ENCODE data around the gene NUP210.

Gene NUP210

DNA sequence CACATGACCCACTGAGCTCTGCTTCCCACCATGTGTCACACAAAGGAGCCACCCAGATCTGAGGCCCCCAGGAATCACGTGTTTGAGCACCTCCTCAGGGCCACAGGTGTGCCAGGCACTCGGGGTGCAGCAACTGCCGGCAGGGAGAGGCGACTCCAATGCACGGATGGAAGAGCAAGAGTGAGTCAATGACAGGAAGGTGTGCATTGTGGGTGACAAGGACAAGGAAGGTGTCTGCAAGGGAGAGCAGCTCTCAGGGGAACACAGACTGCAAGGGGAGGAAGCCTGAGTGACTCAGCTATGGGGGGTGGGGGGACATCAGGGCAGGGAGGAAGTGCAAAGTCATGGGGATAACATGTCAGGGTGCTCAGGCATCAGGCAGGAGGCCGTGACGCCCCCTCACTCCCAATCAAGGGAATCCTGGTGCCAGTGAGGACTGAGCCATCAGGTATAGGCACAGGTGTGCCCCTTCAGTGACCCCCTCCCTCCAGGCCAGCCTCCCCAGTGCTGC lies 67.4 kb downstream of the NUP210 start:
- no peak for DNase-seq (ENCODE audit: low read depth in 2 of 3, low spot score in 1 of 3)

DNA sequence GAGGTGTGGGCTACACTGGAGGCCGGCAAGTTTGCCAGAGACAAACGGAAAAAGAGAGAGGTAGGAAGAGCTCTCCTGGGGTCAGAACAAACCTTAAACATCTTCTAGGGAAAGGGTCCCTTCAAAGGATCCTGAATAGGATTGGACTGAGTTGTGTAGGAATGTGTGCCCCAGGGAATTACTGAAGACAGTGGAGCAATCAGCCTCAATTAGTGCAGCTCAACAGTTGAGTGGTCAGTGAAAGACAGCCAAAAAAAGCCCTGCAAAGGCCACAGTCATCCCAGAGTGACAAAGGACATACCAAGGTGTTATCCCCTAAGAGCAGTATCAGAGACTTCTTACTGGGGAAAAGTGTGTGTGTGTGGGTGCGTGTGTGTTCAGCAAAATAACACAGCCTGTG lies 70.3 kb downstream of the NUP210 start:
- no peak for DNase-seq (ENCODE audit: low read depth in 2 of 3, low spot score in 1 of 3)

DNA sequence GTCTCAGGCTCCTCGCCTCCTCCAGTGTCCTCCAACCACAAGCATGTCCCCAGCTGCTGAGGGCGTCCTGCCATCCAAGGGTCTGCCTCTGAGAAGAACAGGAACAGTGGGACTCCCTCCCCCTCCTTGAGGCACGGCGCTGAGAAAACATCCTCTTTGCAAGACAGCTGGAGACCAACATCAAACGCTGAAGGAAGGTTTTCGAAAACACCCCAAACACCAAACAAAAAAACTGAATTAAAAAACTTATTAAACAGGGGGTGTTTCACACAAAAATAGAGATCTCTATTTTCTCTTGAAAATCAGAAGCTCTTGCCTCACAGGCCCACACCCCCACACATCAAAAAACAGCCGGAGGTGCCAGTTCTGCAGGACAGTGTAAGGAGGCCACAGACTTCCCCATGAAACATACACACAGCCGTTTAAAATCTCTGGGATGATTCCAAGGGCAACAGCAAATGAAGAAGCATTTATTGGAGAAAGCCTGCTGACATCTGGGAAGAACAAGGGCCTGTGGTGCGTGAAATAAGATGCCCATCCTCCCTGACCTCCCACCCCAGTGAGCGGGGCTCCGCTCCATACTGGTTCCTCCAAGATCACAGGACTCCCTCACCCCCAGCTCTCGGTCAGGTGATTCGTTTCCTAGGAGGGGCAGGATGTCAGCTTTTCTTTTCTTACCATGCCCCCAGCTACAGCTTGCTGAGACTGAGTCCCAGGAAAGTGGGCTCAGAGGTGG lies 71.3 kb downstream of the NUP210 start:
- DNase-seq (ENCODE audit: low read depth in 2 of 3, low spot score in 1 of 3), result no peak

DNA sequence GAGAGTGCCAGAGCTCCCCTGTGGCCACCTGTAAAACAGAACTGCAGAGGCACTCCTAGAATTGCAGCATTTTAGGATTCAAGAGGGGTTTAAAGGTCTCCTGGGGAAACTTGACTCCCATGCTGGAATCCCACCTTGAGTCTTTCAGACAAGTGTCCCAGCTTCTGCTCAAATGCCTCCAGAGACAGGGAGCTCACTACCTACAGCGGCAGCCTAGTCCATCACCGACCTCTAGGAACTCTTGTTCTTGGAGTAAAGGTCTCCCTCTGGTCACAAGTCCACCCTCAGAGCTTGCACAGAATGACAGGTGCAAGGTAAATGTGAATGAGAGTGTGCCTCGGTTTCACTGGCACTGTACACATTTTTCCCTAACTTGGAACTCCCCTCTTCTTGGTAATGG lies 72.0 kb downstream of the NUP210 start:
- no peak for DNase-seq (ENCODE audit: low read depth in 2 of 3, low spot score in 1 of 3)

- DNase-seq (ENCODE audit: low read depth in 2 of 3, low spot score in 1 of 3), result no peak
These were observed 72.7 kb downstream of the NUP210 start for GRCh38 chr3:13347390-13347950.

- DNase-seq (ENCODE audit: low read depth in 2 of 3, low spot score in 1 of 3), result peak; percentile 52 to 69 (median 59)
These were observed 73.4 kb downstream of the NUP210 start for GRCh38 chr3:13346481-13347389.

DNA sequence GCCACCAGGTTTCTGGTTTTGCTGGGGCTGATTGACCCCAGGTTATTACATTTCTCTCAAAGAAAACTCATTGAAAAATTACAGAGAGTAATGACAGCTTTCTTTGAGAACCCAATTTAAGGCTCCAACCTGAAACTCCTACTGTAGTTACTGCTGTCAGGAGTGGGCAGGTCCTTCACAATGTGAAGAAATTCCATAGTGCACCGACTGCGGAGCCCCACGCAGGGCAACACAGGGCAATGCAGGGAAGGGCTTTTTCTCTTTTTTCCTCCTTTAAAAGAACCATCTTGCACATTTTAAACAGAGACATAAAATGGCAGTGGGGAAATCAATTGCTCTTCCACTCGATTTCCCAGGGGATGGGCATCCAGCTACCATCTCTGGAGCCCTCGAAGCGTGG lies 74.3 kb downstream of the NUP210 start:
- DNase-seq (ENCODE audit: low read depth in 2 of 3, low spot score in 1 of 3), result no peak

GRCh38 chr3:13345284-13345683 lies 74.8 kb downstream of the NUP210 start:
- no peak for DNase-seq (ENCODE audit: low read depth in 2 of 3, low spot score in 1 of 3)

DNA sequence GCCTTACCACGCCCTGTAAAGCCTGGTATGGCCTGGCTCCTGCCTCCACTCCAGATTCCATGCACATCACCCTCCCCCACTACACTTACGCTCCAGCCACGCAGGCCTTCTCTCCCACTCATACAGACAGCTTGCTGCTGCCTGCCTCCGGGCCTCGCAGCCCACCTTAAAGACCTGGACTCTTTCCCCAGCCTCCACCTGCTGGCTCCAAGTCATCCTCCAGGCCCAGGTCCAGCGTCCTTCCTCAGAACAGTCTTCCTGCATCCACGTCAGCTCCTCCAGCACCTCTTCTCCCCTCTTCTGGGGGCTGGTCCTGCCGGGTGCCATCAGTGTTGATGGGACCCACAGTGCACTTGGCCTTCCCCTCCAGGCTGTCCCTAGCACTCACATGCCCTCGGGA lies 75.5 kb downstream of the NUP210 start:
- DNase-seq (ENCODE audit: low read depth in 2 of 3, low spot score in 1 of 3), result no peak

DNA sequence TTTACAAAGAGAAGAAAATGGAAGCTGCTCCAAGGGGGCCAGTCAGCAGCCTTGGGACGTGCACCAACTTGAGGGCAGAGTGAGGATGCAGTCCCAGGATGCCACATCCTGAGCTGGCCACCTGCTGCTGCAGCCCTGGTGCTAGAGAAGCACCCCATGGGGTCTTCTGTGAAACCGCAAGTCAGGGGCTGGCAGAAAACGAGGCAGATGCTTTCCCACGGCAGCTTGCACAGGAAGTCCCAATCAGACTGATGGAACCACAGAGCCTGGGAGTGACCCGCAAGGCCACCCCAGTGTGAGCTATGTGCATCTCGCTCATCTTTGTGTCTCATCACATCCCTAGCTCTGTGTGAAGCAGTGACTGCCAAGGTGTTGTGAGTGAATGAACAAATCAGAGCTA lies 76.5 kb downstream of the NUP210 start:
- DNase-seq (ENCODE audit: low read depth in 2 of 3, low spot score in 1 of 3), result no peak

- no peak for DNase-seq (ENCODE audit: low read depth in 2 of 3, low spot score in 1 of 3)
These were observed 78.8 kb downstream of the NUP210 start for GRCh38 chr3:13341229-13341905.

DNA sequence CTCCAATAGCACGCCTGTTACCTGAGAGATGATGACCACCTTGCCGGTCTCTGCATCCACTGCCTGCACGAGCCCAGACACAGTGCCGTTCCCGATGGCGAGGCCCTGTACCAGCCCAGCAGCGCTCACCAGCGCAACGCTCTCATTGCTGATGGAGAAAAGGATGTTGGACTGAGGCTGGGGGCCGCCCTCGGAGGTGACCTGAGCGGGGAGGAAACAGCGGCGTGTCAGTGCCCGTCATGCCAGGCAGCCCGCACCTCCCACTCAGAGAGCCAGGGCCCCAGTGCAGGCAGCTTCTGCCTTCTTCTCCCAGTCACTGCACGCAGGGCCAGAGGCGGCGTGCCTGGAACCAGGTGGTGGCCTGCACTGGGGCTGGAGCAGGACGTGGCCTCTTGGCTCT lies 80.3 kb downstream of the NUP210 start:
- no peak for DNase-seq (ENCODE audit: low read depth in 2 of 3, low spot score in 1 of 3)

- DNase-seq (ENCODE audit: low read depth in 2 of 3, low spot score in 1 of 3), result no peak
These were observed 81.1 kb downstream of the NUP210 start for GRCh38 chr3:13338996-13339395.

DNA sequence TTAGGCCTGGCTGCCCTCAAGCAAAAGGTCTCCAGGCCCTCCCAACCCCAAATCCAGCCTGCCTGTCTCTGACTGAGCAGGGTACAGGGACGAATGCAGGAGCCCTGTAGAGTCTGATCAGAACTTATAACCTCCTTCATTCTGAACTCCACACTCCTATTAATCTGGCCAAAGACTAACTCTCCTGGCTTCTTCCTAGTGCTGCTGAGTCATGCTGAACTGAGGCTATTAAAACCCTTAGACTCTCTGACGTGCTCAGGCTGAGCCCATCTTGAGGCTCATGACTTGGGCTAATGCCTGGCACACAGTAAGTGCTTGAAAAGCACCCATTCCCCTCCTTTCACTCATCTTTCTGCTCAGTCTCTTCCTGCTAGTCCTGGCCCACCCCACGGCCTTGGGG lies 81.9 kb downstream of the NUP210 start:
- DNase-seq (ENCODE audit: low read depth in 2 of 3, low spot score in 1 of 3), result no peak

DNA sequence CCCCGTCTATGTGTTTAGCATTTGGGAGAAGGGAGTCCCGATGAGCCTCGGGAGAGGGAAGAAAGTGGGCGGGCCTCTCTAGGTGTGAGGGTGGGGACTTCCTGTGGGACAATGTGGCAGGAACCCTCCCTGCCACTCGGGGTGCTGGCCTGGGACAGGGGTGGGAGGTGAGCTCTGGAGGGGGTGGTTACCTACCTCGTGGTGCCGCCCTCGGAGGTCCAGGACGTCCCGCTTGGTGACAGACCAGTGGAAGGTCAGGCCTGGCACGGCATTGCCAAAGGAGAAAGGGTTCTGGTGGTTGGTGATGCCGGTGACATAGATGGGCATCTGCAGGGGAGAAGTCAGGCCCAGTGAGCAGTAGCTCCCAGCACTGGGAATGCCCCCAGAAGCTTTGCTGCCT lies 83.5 kb downstream of the NUP210 start:
- no peak for DNase-seq (ENCODE audit: low read depth in 2 of 3, low spot score in 1 of 3)

DNA sequence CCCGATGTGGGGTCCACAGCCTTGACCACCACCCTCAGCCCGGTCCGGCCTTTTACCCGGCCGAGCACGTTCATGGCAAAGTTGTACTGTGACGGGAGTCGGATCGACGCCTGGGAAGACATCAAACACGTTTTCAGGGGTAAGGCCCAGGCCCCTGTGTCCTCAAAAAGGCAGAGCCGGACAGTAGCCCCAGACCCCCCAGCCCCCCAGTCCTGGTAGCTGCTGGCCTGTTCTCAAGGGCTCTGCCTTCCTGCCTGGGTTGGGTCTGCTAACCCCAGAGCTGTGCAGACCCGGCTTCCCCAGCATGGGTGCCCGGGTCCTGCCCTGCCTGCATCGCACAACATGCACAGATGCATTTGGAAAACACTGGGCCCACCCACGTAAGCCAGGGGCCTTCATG lies 84.6 kb downstream of the NUP210 start:
- no peak for DNase-seq (ENCODE audit: low read depth in 2 of 3, low spot score in 1 of 3)

DNA sequence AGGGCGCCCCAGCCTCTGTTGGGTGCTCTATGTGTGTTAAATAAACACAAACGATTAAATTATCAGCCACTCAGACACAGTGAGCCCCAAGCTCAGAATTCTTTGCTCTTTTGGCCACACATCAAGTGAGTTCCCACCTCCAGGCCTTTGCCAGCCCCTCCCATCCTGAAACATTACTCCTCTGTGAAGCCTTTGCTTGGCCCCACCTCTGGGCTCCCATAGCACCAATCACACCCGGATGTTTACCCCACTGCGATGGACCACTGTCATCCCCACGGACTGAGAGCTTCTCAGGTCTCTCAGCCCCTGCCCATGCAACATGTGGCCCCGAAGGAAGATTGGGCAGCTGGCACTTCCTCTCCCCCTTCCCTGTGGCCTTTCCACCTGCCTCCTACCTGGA lies 85.1 kb downstream of the NUP210 start:
- DNase-seq (ENCODE audit: low read depth in 2 of 3, low spot score in 1 of 3), result no peak

DNA sequence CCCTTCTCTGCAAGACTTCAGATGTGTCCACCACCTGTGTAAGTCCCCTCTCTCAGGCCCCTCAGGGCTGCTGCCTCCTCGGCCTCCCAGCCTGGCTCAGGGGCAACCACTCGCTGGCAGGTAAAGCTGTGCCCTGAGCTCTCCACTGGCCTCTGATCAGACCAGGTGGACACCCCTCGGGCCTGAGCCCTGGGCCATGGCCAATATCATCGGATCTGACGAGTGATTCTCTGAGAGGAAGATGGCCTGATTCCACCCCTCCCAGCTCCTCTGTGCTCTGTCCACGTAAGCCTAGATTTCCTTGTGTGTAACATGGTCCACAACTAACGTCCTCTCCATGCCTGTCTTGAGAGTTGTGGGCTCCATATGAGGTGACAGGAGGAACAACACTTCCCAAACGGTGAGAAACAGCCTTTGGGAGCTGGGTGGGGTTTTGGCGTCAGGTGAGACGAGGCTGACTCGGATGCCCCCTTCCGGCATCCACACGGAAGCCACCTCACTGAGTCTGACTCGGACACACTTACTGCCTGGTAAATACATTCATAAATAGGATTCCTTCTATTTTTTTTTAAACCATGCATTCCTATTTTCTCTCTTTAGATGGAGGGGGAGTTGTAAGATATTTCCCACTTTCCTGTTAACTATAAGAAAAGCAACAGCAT lies 86.8 kb downstream of the NUP210 start:
- DNase-seq (ENCODE audit: low read depth in 2 of 3, low spot score in 1 of 3), result no peak

DNA sequence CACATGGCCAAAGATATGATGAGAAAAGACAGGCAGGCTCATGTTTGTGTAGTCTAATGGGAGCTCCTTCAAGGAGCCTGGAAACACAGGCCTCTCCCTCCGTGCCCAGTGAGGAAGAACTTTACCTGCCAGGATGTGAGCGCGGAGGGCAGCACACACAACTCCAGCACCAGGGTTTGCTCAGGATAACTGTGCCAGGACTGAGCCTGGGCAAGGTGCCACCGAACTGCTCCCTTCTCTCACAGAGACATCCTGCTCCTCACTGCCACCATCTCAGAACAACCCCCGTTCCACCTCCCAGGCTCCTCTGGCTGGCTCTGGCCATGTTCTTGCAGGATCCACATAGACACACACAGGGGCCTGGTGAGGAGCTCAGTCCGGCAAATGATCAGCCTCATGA lies 87.4 kb downstream of the NUP210 start:
- no peak for DNase-seq (ENCODE audit: low read depth in 2 of 3, low spot score in 1 of 3)

- no peak for DNase-seq (ENCODE audit: low read depth in 2 of 3, low spot score in 1 of 3)
These were observed 88.0 kb downstream of the NUP210 start for GRCh38 chr3:13332158-13332557.

DNA sequence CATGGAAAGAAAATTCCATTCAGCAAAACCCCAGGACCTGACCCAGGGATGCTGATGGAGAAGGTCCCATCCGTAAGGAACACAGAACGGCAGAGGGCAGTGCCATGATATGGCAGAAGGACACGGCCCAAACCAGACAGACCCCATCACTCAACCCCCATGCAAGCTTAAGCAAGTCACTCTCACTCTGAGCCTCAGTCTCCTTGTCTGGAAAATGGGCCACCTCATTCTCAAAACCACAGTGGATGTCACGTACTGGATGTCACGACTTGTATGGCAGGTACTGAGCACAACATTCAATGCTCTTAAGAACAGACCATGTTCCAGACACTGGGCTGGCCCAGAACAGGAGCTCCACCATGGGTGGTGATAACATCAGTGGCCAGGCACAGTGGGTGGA lies 90.4 kb downstream of the NUP210 start:
- no peak for DNase-seq (ENCODE audit: low read depth in 2 of 3, low spot score in 1 of 3)
